Neural progenitor cell (in vitro differentiated cells): Measurements from ENCODE around the gene TFCP2L1. TPM values are rescaled to one million over a fixed set of nuclear protein-coding genes. Genes with fewer than 3 reads are reported as not detected.

ENCODE experiments used
- DNase-seq: peaks from one replicate; pipeline ENCODE4 v3.0.0-alpha.2; 2016; ENCODE audit warnings: low spot score
- H2AFZ ChIP-seq: fragments of 200-600 bp; sonication (generic); replicated peaks from 2 replicates; pipeline ENCODE4 v1.6.1; 2016; ENCODE audit warnings: antibody characterized with exemption
- H3F3A ChIP-seq: fragments of 200-600 bp; sonication (generic); 2 replicates; pipeline ENCODE4 v1.6.1; 2016; ENCODE audit warnings: antibody characterized with exemption, low read depth
- H3K27ac ChIP-seq: fragments of 200-600 bp; sonication (generic); 2 replicates; pipeline ENCODE4 v1.5.1; 2016; ENCODE audit warnings: mild to moderate bottlenecking
- H3K27me3 ChIP-seq: fragments of 200-600 bp; sonication (generic); 2 replicates; pipeline ENCODE4 v1.6.1; 2016; ENCODE audit warnings: mild to moderate bottlenecking, moderate library complexity
- H3K36me3 ChIP-seq: fragments of 200-600 bp; sonication (generic); 2 replicates; pipeline ENCODE4 v1.5.1; 2016
- H3K4me1 ChIP-seq: fragments of 200-600 bp; sonication (generic); 2 replicates; pipeline ENCODE4 v1.6.1; 2016; ENCODE audit warnings: mixed run types
- H3K4me2 ChIP-seq: fragments of 200-600 bp; sonication (generic); 2 replicates; pipeline ENCODE4 v1.6.1; 2016
- H3K4me3 ChIP-seq: fragments of 200-600 bp; sonication (generic); 2 replicates; pipeline ENCODE4 v1.5.1; 2016
- H3K79me2 ChIP-seq: fragments of 200-600 bp; sonication (generic); 2 replicates; pipeline ENCODE4 v1.6.1; 2016; ENCODE audit warnings: low read depth
- H3K9ac ChIP-seq: fragments of 200-600 bp; sonication (generic); 2 replicates; pipeline ENCODE4 v1.6.1; 2016
- H3K9me3 ChIP-seq: fragments of 200-600 bp; sonication (generic); 2 replicates; pipeline ENCODE4 v1.5.1; 2016; ENCODE audit warnings: low read depth
- H4K20me1 ChIP-seq: fragments of 200-600 bp; sonication (generic); 2 replicates; pipeline ENCODE4 v1.6.1; 2016; ENCODE audit warnings: low read depth
- H3K27ac Mint-ChIP-seq: 3 replicates; pipeline ENCODE4 v1.8.0; 2021; ENCODE audit warnings: mixed read lengths
- H3K27me3 Mint-ChIP-seq: 2 replicates; pipeline ENCODE4 v1.8.0; 2022; ENCODE audit warnings: low read depth, mild to moderate bottlenecking, inconsistent platforms, moderate library complexity, mixed read lengths; ENCODE audit not compliant: insufficient read depth
- H3K36me3 Mint-ChIP-seq: 3 replicates; pipeline ENCODE4 v1.8.0; 2021; ENCODE audit warnings: mixed read lengths
- H3K4me1 Mint-ChIP-seq: 3 replicates; pipeline ENCODE4 v1.8.0; 2021; ENCODE audit warnings: mixed read lengths
- H3K4me3 Mint-ChIP-seq: 3 replicates; pipeline ENCODE4 v1.8.0; 2021; ENCODE audit warnings: mild to moderate bottlenecking, moderate library complexity, mixed read lengths
- H3K9me3 Mint-ChIP-seq: 3 replicates; pipeline ENCODE4 v1.8.0; 2020; ENCODE audit warnings: mixed read lengths
- EZH2 ChIP-seq: fragments of 200-600 bp; sonication (generic); IDR thresholded peaks from 2 replicates; pipeline ENCODE4 v1.6.1; 2017; ENCODE audit warnings: antibody characterized with exemption, mild to moderate bottlenecking, moderate library complexity
- EZH2phosphoT487 ChIP-seq: fragments of 200-600 bp; sonication (generic); IDR thresholded peaks from 2 replicates; pipeline ENCODE4 v1.6.1; 2017; ENCODE audit warnings: antibody characterized with exemption
- total RNA-seq: library from RNA; depleted of rRNA; stranded (reverse); fragments of >200 nt; gene quantifications from 2 replicates; pipeline ENCODE4 v1.2.3, GENCODE V29; 2015; ENCODE audit warnings: low replicate concordance
- TF ChIP-seq, protein P1 (sequence below): fragments of 200-600 bp; sonication (generic); IDR thresholded peaks from 2 replicates; pipeline ENCODE4 v1.5.1; 2017; ENCODE audit warnings: antibody characterized with exemption, mild to moderate bottlenecking

Gene TFCP2L1
- total RNA-seq, 1 donor from 2014 or later = 0.04 TPM

DNA sequence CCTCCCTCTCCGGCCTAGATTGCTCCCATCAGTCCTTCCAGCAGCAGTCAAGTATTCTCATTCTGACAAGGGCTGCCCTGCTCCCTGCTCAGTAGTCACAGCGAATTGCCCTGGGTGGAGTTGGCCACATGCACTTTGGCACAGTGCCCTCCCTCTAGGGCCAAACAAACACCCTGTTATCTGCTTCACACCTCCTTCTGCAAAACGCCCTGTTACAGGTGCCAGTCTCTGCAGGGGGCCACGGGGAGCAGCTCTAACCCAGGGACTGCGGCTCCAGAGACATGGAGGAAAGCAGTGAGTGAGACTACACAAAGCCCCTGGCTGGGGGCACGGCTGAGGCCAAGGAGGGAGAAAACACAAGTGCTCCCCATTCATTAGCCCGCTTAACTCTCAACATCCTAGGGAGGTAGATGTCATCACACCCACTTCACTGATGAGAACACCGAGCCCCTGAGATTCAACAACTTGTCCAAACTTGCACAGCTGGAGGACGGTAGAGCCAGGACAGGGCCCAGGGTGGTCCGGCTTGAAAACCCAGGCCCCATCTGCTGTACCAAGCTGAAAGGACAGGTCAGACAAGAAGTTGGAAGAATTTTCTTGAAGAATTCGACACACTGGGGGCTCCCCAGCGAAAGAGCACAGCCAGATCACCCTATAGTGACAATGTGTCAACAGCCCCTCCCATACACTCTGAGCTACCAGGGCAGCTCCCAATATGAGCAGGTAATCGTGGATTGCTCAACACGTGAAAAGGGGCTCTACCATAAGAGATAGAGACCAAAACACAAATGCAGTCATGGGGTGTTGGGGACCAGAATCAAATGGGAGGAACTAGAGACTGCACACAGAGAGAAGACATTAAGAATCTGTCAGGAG lies 8.7 kb upstream of the TFCP2L1 start:
- peaks cover 5% of the 10 kb centered on the region for H3K27me3 Mint-ChIP-seq

DNA sequence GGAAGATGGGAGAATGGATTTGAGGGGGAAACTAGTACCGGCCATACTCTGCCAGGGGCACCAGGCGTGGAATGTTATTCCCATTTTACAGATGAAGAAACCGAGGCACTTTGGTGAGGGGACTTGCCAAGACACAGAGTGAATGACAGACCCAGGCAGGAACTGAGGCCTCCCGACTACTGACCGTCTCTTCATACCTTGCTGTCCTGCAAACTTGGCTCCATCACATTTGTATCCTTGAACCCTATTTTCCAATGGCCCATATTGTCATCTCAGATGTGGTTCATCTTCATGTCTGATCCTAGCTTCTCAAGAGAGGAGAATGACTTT lies 6.2 kb upstream of the TFCP2L1 start:
- no peak overlapping the region for H3K4me3 ChIP-seq
- Mint-ChIP-seq H3K4me1 (no peaks in the 10 kb centered on the region), H3K4me3 (no peak overlapping the region), H3K9me3 (no peaks in the 10 kb centered on the region), H3K36me3 (no peaks in the 10 kb centered on the region), H3K27ac (no peak overlapping the region), H3K27me3 (peaks cover 14% of the 10 kb centered on the region)
- H2AFZ ChIP-seq = no peak overlapping the region
- H4K20me1 ChIP-seq = no peaks in the 10 kb centered on the region
- H3F3A ChIP-seq = no peaks in the 10 kb centered on the region
- H3K27ac ChIP-seq = no peak overlapping the region
- H3K36me3 ChIP-seq = no peaks in the 10 kb centered on the region
- peaks cover 14% of the 10 kb centered on the region for H3K27me3 ChIP-seq
- TF ChIP-seq, protein P1, sequence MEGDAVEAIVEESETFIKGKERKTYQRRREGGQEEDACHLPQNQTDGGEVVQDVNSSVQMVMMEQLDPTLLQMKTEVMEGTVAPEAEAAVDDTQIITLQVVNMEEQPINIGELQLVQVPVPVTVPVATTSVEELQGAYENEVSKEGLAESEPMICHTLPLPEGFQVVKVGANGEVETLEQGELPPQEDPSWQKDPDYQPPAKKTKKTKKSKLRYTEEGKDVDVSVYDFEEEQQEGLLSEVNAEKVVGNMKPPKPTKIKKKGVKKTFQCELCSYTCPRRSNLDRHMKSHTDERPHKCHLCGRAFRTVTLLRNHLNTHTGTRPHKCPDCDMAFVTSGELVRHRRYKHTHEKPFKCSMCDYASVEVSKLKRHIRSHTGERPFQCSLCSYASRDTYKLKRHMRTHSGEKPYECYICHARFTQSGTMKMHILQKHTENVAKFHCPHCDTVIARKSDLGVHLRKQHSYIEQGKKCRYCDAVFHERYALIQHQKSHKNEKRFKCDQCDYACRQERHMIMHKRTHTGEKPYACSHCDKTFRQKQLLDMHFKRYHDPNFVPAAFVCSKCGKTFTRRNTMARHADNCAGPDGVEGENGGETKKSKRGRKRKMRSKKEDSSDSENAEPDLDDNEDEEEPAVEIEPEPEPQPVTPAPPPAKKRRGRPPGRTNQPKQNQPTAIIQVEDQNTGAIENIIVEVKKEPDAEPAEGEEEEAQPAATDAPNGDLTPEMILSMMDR = no peak
- TF ChIP-seq EZH2phosphoT487 = no peak
- no peak for TF ChIP-seq EZH2
- H3K9ac ChIP-seq = no peak overlapping the region
- H3K79me2 ChIP-seq = no peaks in the 10 kb centered on the region
- DNase-seq = no peak
- H3K4me2 ChIP-seq = no peak overlapping the region
- no peaks in the 10 kb centered on the region for H3K9me3 ChIP-seq
- no peaks in the 10 kb centered on the region for H3K4me1 ChIP-seq

More for the DNA sequence above, 8.7 kb upstream of the TFCP2L1 start:
- H3K4me3 Mint-ChIP-seq = no peak overlapping the region
- no peaks in the 10 kb centered on the region for H3K36me3 ChIP-seq
- no peak overlapping the region for H3K4me3 ChIP-seq
- no peak overlapping the region for H3K27ac ChIP-seq
- H3K4me2 ChIP-seq = no peak overlapping the region
- H3K79me2 ChIP-seq = no peaks in the 10 kb centered on the region
- H3F3A ChIP-seq = no peaks in the 10 kb centered on the region
- no peaks in the 10 kb centered on the region for H3K4me1 ChIP-seq
- no peaks in the 10 kb centered on the region for H3K9me3 Mint-ChIP-seq
- no peak for DNase-seq
- H3K27me3 ChIP-seq = no peaks in the 10 kb centered on the region
- TF ChIP-seq EZH2 (no peak), EZH2phosphoT487 (no peak)
- TF ChIP-seq, protein P1 = no peak
- H3K27ac Mint-ChIP-seq = no peak overlapping the region
- no peaks in the 10 kb centered on the region for H3K9me3 ChIP-seq
- H4K20me1 ChIP-seq = no peaks in the 10 kb centered on the region
- H3K9ac ChIP-seq = no peak overlapping the region
- H3K4me1 Mint-ChIP-seq = peaks cover 6% of the 10 kb centered on the region
- H3K36me3 Mint-ChIP-seq = no peaks in the 10 kb centered on the region
- H2AFZ ChIP-seq = no peak overlapping the region

DNA sequence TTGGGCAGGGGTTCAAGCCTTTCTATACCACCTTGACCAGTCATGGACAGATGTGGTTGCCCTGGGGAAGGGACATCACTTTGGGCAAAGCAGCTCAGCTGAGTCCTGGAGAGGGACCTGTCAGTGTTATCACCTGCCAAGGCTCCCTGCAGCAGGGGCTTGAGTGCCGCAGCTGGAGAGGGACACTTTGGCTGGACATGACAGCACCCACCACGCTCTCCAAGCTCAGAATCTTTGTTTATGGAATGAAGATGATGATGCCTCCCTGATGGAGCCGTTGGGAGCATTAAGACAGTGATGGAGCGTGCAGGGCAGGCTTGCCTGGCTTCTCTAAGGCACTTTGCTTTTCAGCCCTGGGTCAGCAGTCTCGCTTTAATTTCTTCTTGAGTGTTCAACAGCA lies 4.3 kb upstream of the TFCP2L1 start:
- H3K27me3 ChIP-seq = peaks cover 33% of the 10 kb centered on the region
- H3K4me1 Mint-ChIP-seq = peaks cover 7% of the 10 kb centered on the region
- H3K4me2 ChIP-seq = no peak overlapping the region
- H3K4me3 Mint-ChIP-seq = no peak overlapping the region
- no peak for DNase-seq
- H3K4me3 ChIP-seq = no peak overlapping the region
- H3K36me3 Mint-ChIP-seq = no peaks in the 10 kb centered on the region
- no peak overlapping the region for H3K27ac Mint-ChIP-seq
- no peak overlapping the region for H2AFZ ChIP-seq
- TF ChIP-seq EZH2 = no peak
- TF ChIP-seq, protein P1 = no peak
- TF ChIP-seq EZH2phosphoT487 = no peak
- H3K36me3 ChIP-seq = no peaks in the 10 kb centered on the region
- H3F3A ChIP-seq = no peaks in the 10 kb centered on the region
- H3K27ac ChIP-seq = no peak overlapping the region
- H3K4me1 ChIP-seq = no peaks in the 10 kb centered on the region
- H3K9me3 Mint-ChIP-seq = no peaks in the 10 kb centered on the region
- H4K20me1 ChIP-seq = no peaks in the 10 kb centered on the region
- no peaks in the 10 kb centered on the region for H3K9me3 ChIP-seq
- H3K79me2 ChIP-seq = no peaks in the 10 kb centered on the region
- H3K27me3 Mint-ChIP-seq = peaks cover 25% of the 10 kb centered on the region
- H3K9ac ChIP-seq = no peak overlapping the region
